GM12878 (cell line): ENCODE measurements around the gene TNRC18. TPM values are rescaled to one million over a fixed set of nuclear protein-coding genes. Genes with fewer than 3 reads are reported as not detected.
A peak's percentile ranks its signal among the peaks of the same experiment; 100 is the strongest.

Experiments used
- BCL11A ChIP-seq: IDR thresholded peaks from 2 replicates; pipeline ENCODE4 v1.6.1; 2011; ENCODE audit warnings: low read depth, low read length
- CEBPB ChIP-seq, 2 experiments: fragments of 150-350 bp in 1 of 2; IDR thresholded peaks; 2 replicates each; pipeline ENCODE4 v1.6.1; 2012 to 2014; ENCODE audit warnings: low read depth in 2 of 2, low read length in 2 of 2, borderline replicate concordance in 1 of 2, inconsistent platforms in 1 of 2
- CHD1 ChIP-seq: IDR thresholded peaks from 2 replicates; pipeline ENCODE4 v1.6.1; 2012; ENCODE audit warnings: low read depth, low read length, improper control_type of control experiment
- CREM ChIP-seq: IDR thresholded peaks from 2 replicates; pipeline ENCODE4 v1.6.1; 2014; ENCODE audit warnings: antibody characterized with exemption, low read depth
- DPF2 ChIP-seq: fragments of 450-650 bp; IDR thresholded peaks from 2 replicates; pipeline ENCODE4 v1.6.1; 2017; ENCODE audit warnings: mild to moderate bottlenecking
- EED ChIP-seq: sonication (generic); IDR thresholded peaks from 2 replicates; pipeline ENCODE4 v1.6.1; 2016; ENCODE audit warnings: antibody characterized with exemption, low read depth
- ESRRA ChIP-seq: IDR thresholded peaks from 2 replicates; pipeline ENCODE4 v1.6.1; 2012; ENCODE audit warnings: mild to moderate bottlenecking, low read length, improper control_type of control experiment
- GABPA ChIP-seq: IDR thresholded peaks from 2 replicates; pipeline ENCODE4 v1.6.1; 2014; ENCODE audit warnings: antibody characterized with exemption, low read depth, mild to moderate bottlenecking, inconsistent platforms
- GATAD2B ChIP-seq: fragments of 450-650 bp; conservative IDR thresholded peaks from 2 replicates; pipeline ENCODE4 v1.6.1; 2017; ENCODE audit warnings: low read depth, mild to moderate bottlenecking, moderate library complexity
- HCFC1 ChIP-seq: fragments of 150-350 bp; IDR thresholded peaks from 2 replicates; pipeline ENCODE4 v1.6.1; 2014; ENCODE audit warnings: low read length
- HDAC2 ChIP-seq: fragments of 200-600 bp; sonication (generic); IDR thresholded peaks from 2 replicates; pipeline ENCODE4 v1.6.1; 2017
- HDGF ChIP-seq: fragments of 450-650 bp; IDR thresholded peaks from 2 replicates; pipeline ENCODE4 v1.6.1; 2016; ENCODE audit warnings: antibody characterized with exemption
- MLLT1 ChIP-seq: fragments of 450-650 bp; IDR thresholded peaks from 2 replicates; pipeline ENCODE4 v1.6.1; 2016; ENCODE audit warnings: mild to moderate bottlenecking
- MTA3 ChIP-seq: IDR thresholded peaks from 2 replicates; pipeline ENCODE4 v1.6.1; 2012; ENCODE audit warnings: low read length, inconsistent platforms, borderline replicate concordance
- NR2F1 ChIP-seq: fragments of 450-650 bp; conservative IDR thresholded peaks from 2 replicates; pipeline ENCODE4 v1.6.1; 2017; ENCODE audit warnings: mild to moderate bottlenecking
- PAX5 ChIP-seq: IDR thresholded peaks from 2 replicates; pipeline ENCODE4 v1.6.1; 2011; ENCODE audit warnings: low read depth, low read length, borderline replicate concordance
- RB1 ChIP-seq: fragments of 450-650 bp; formaldehyde crosslinking; IDR thresholded peaks from 2 replicates; pipeline ENCODE4 v1.6.1; 2017; ENCODE audit warnings: mild to moderate bottlenecking, borderline replicate concordance
- RBBP5 ChIP-seq: fragments of 200-600 bp; sonication (generic); conservative IDR thresholded peaks from 2 replicates; pipeline ENCODE4 v1.6.1; 2016
- SIN3A ChIP-seq: IDR thresholded peaks from 2 replicates; pipeline ENCODE4 v1.6.1; 2012; ENCODE audit warnings: low read depth, low read length, improper control_type of control experiment
- SMC3 ChIP-seq: IDR thresholded peaks from 2 replicates; pipeline ENCODE4 v1.6.1; 2011; ENCODE audit warnings: low read length, improper control_type of control experiment, borderline replicate concordance
- SREBF1 ChIP-seq: IDR thresholded peaks from 2 replicates; pipeline ENCODE4 v1.6.1; 2012; ENCODE audit warnings: mild to moderate bottlenecking, low read length
- TCF3 ChIP-seq: IDR thresholded peaks from 2 replicates; pipeline ENCODE4 v1.6.1; 2012; ENCODE audit warnings: low read depth, mild to moderate bottlenecking, low read length, borderline replicate concordance; ENCODE audit not compliant: insufficient read depth
- ZBED1 ChIP-seq: IDR thresholded peaks from 2 replicates; pipeline ENCODE4 v1.6.1; 2016; ENCODE audit warnings: borderline replicate concordance
- ZNF384 ChIP-seq: IDR thresholded peaks from 2 replicates; pipeline ENCODE4 v1.6.1; 2012; ENCODE audit warnings: low read depth, mild to moderate bottlenecking, low read length, improper control_type of control experiment, borderline replicate concordance
- ZNF687 ChIP-seq: fragments of 450-650 bp; IDR thresholded peaks from 2 replicates; pipeline ENCODE4 v1.6.1; 2017; ENCODE audit warnings: mild to moderate bottlenecking, moderate library complexity
- polyA plus RNA-seq, 11 experiments: library from polyadenylated mRNA; depleted of rRNA in 4 of 11; unstranded in 6 of 11; stranded (reverse) in 5 of 11; fragments of >200 nt; fragmentation: Nextera tagmentation in 4 of 11; fragmentation: Illumina TruSeq in 1 of 11; extraction: Ambion mirVana in 4 of 11; extraction: Trizol in 1 of 11; gene quantifications; 1 replicate in 1 of 11; 2 replicates in 10 of 11; pipeline versions ENCODE4 v1.2.1 to v1.2.3, GENCODE V29; 2011 to 2016; ENCODE audit warnings: inconsistent platforms in 2 of 11, missing spikeins in 2 of 11, low read depth in 1 of 11
- total RNA-seq, 4 experiments: library from RNA; depleted of rRNA in 3 of 4; stranded (reverse); fragments of >200 nt in 3 of 4; fragmentation: Illumina TruSeq in 1 of 4; extraction: Trizol in 1 of 4; gene quantifications; 2 replicates each; pipeline versions ENCODE4 v1.2.1 to v1.2.3, GENCODE V29; 2013 to 2021
- TF ChIP-seq, protein P1 (sequence below): IDR thresholded peaks from 2 replicates; pipeline ENCODE4 v1.6.1; 2012; ENCODE audit warnings: low read length, inconsistent platforms
- TF ChIP-seq, protein P2 (sequence below): fragments of 450-650 bp; IDR thresholded peaks from 2 replicates; pipeline ENCODE4 v1.6.1; 2016; ENCODE audit warnings: mild to moderate bottlenecking

TNRC18 gene
- total and polyA plus RNA-seq, 10 of the 15 experiments (the other 5 are each of a cell fraction or from before 2014, with no cell fraction given), result 0.02 to 31.7 (median 5.4) TPM

- TF ChIP-seq ZBED1, result no peak
- no peak for TF ChIP-seq ESRRA
- no peak for TF ChIP-seq CREM
- TF ChIP-seq DPF2, result peak; percentile 50
- TF ChIP-seq GABPA, result no peak
- TF ChIP-seq MLLT1, result no peak
- no peak for TF ChIP-seq ZNF687
- TF ChIP-seq SREBF1, result no peak
- no peak for TF ChIP-seq HCFC1
- TF ChIP-seq RB1, result no peak
- TF ChIP-seq HDAC2, result no peak
- TF ChIP-seq EED, result no peak
- TF ChIP-seq, protein P1, sequence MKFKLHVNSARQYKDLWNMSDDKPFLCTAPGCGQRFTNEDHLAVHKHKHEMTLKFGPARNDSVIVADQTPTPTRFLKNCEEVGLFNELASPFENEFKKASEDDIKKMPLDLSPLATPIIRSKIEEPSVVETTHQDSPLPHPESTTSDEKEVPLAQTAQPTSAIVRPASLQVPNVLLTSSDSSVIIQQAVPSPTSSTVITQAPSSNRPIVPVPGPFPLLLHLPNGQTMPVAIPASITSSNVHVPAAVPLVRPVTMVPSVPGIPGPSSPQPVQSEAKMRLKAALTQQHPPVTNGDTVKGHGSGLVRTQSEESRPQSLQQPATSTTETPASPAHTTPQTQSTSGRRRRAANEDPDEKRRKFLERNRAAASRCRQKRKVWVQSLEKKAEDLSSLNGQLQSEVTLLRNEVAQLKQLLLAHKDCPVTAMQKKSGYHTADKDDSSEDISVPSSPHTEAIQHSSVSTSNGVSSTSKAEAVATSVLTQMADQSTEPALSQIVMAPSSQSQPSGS, result no peak
- TF ChIP-seq HDGF, result no peak
- TF ChIP-seq SMC3, result no peak
- no peak for TF ChIP-seq RBBP5
- TF ChIP-seq SIN3A, result no peak
- no peak for TF ChIP-seq MTA3
- TF ChIP-seq BCL11A, result no peak
- TF ChIP-seq TCF3, result no peak
- peak; percentile 81 for TF ChIP-seq GATAD2B
- no peak for TF ChIP-seq CEBPB (IDR thresholded peaks at IDR 0.05; ENCODE audit: borderline replicate concordance in 1 of 2, low read depth in 2 of 2, low read length in 2 of 2)
- TF ChIP-seq ZNF384, result peak; percentile 69
- no peak for TF ChIP-seq PAX5
- TF ChIP-seq CHD1, result no peak
- TF ChIP-seq, protein P2, sequence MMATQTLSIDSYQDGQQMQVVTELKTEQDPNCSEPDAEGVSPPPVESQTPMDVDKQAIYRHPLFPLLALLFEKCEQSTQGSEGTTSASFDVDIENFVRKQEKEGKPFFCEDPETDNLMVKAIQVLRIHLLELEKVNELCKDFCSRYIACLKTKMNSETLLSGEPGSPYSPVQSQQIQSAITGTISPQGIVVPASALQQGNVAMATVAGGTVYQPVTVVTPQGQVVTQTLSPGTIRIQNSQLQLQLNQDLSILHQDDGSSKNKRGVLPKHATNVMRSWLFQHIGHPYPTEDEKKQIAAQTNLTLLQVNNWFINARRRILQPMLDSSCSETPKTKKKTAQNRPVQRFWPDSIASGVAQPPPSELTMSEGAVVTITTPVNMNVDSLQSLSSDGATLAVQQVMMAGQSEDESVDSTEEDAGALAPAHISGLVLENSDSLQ, result no peak
- peak; percentile 36 for TF ChIP-seq NR2F1
Measured at GRCh38 chr7:5423306-5423975, at the start of gene TNRC18 (continued).
